GM19043 (cell line): ENCODE results near the gene SRPK3.
A peak's percentile ranks its signal among the peaks of the same experiment; 100 is the strongest.

Source experiments
- ATAC-seq: cut with Tn5 transposase; IDR thresholded peaks from one replicate; pipeline ENCODE4 v1.9.1; 2021; ENCODE audit warnings: low read depth; ENCODE audit not compliant: unreplicated experiment

Gene SRPK3

GRCh38 chrX:153782313-153782712, 1.5 kb downstream of the SRPK3 start:
- no peak for ATAC-seq

- ATAC-seq: no peak
Observed at GRCh38 chrX:153782871-153783270, 2.0 kb downstream of the SRPK3 start.

GRCh38 chrX:153783378-153784013, 2.7 kb downstream of the SRPK3 start:
- ATAC-seq: no peak

- ATAC-seq: no peak
Observed at GRCh38 chrX:153784325-153784967, 3.6 kb downstream of the SRPK3 start.

- ATAC-seq: no peak
Observed at GRCh38 chrX:153786669-153787068, 5.8 kb downstream of the SRPK3 start.

- no peak for ATAC-seq
Observed at GRCh38 chrX:153789654-153790053, 8.8 kb downstream of the SRPK3 start.

- ATAC-seq: no peak
Observed at GRCh38 chrX:153791104-153791852, 10.4 kb downstream of the SRPK3 start.

GRCh38 chrX:153792368-153792767, 11.5 kb downstream of the SRPK3 start:
- ATAC-seq: no peak

GRCh38 chrX:153793291-153793690, 12.4 kb downstream of the SRPK3 start:
- ATAC-seq: no peak

- peak; percentile 85 for ATAC-seq
Observed at GRCh38 chrX:153794018-153794896, 13.4 kb downstream of the SRPK3 start, which contains the start of the genes IDH3G and SSR4. Gene IDH3G, minus strand, starts transcription at chrX:153794375. Its CDS starts 49 bp downstream, at chrX:153794326. Gene SSR4, plus strand, starts transcription at chrX:153794668. Its CDS starts 20 bp downstream, at chrX:153794688.

GRCh38 chrX:153794897-153795816, 14.3 kb downstream of the SRPK3 start:
- no peak for ATAC-seq

GRCh38 chrX:153797415-153798015, 16.7 kb downstream of the SRPK3 start:
- ATAC-seq: no peak

GRCh38 chrX:153799326-153799725, 18.5 kb downstream of the SRPK3 start:
- no peak for ATAC-seq

GRCh38 chrX:153800177-153800722, 19.4 kb downstream of the SRPK3 start:
- ATAC-seq: no peak

GRCh38 chrX:153800746-153801145, 19.9 kb downstream of the SRPK3 start:
- no peak for ATAC-seq

GRCh38 chrX:153801669-153802068, 20.8 kb downstream of the SRPK3 start:
- no peak for ATAC-seq

GRCh38 chrX:153802513-153803045, 21.7 kb downstream of the SRPK3 start:
- ATAC-seq: no peak
